K562 (cell line): ENCODE measurements around the gene PBRM1.

ENCODE experiments used
- BRD4 ChIP-seq: fragments of 200-600 bp; sonication (generic); IDR thresholded peaks from 2 replicates; pipeline ENCODE4 v1.6.1; 2017; ENCODE audit warnings: inconsistent platforms
- EP300 ChIP-seq: IDR thresholded peaks from 2 replicates; pipeline ENCODE4 v1.6.1; 2012; ENCODE audit warnings: low read length, improper control_type of control experiment
- RAD21 ChIP-seq, 2 experiments: fragments of 250-450 bp in 1 of 2; fragments of 450-650 bp in 1 of 2; sonication (Bioruptor Pico) in 1 of 2; formaldehyde crosslinking in 1 of 2; IDR thresholded peaks in 1 of 2; conservative IDR thresholded peaks in 1 of 2; 2 replicates each; pipeline versions ENCODE4 v1.4.0 to v1.8.0; 2020 to 2022; ENCODE audit warnings: mild to moderate bottlenecking in 2 of 2, moderate library complexity in 1 of 2
- TRIM28 ChIP-seq: fragments of 450-650 bp; IDR thresholded peaks from 2 replicates; pipeline ENCODE4 v1.6.1; 2017

- TF ChIP-seq TRIM28 (no peak), RAD21 (CRISPR knock-in tag; conservative IDR thresholded peaks at IDR 0.05 in 1 of 2, IDR thresholded peaks at IDR 0.05 in 1 of 2) (no peak), BRD4 (no peak), EP300 (no peak)
Measured at GRCh38 chr3:52609316-52609815, 76.3 kb downstream of the PBRM1 start.
